Fibroblast of skin of right quadriceps (primary cell): ENCODE measurements around the gene ARMC8.
A peak's percentile ranks its signal among the peaks of the same experiment; 100 is the strongest.

Experiments used
- DNase-seq: peaks from one replicate; pipeline ENCODE4 v3.0.0-alpha.2; 2013

ARMC8 gene

DNA sequence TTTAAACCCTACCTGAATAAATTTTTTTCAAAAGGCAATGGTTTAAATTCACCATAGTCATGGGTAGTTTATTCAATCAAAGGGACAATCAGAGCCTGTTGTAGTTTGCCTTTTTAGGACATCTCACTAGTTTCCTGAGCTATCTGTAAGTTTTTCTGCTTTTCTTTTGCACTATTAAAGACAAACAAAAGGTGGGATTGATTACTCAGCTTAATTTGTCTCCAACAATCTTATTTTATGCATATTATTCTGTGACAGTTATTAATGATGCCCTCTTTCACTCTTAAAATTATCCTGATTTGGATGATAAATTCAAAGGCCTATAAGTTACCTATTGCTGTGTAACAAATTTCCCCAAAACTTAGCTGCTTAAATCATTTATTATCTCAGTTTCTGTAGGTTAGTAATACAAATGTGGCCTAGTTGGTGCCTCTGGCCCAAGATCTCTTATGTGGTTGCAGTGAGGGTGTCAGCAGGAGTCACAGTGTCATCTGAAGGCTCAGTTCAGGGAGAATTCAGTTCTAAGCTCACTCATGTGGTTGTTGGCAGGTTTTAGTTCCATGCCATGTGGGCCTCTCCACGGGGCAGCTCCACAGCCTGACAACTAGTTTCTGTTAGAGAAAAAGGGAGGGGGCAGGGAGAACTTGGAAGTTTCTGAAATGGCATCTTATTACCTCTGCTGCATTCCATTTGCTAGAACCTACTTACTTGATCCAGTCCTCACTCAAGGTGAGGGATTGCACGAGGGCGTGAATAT, 16.0 kb downstream of the ARMC8 start:
- no peak for DNase-seq

GRCh38 chr3:138203938-138204337, 16.8 kb downstream of the ARMC8 start:
- DNase-seq: no peak

DNA sequence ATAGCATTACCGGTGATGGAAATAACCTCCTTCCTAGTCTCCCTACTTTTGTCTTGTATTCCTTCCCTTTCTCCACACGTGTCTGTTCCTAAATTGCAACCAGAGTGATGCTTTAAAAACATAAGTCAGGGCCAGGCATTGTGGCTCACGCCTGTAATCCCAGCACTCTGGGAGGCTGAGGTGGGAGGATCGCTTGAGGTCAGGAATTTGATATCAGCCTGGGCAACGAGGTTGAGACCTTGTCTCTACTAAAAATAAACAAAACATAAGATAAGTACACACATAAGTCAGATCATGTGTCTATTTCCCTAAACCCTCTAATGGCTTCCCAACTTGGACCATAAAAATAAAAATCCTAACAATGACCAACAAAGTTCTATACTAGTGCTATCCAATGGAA, 18.4 kb downstream of the ARMC8 start:
- DNase-seq: no peak

GRCh38 chr3:138206196-138206595, 19.1 kb downstream of the ARMC8 start:
- no peak for DNase-seq

DNA sequence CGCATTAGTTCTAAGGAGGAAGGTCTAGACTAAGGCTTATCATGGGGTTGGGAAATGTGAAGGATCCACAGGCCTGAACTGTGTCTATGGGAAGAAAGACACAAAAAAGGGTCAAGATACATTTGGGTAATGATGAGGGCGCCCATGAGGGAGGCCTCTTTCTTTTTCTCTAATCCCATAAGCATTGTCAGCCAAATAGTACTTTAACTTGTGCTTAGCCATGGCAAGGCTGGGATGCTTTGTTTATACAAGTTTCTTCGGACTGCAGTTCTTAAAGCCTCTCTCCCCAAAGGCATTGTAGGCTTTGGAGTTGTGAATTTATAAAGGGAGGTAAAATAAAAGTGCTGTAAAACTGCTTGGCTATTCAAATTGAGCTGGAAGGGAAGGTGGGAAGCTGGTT, 23.4 kb downstream of the ARMC8 start:
- no peak for DNase-seq

DNA sequence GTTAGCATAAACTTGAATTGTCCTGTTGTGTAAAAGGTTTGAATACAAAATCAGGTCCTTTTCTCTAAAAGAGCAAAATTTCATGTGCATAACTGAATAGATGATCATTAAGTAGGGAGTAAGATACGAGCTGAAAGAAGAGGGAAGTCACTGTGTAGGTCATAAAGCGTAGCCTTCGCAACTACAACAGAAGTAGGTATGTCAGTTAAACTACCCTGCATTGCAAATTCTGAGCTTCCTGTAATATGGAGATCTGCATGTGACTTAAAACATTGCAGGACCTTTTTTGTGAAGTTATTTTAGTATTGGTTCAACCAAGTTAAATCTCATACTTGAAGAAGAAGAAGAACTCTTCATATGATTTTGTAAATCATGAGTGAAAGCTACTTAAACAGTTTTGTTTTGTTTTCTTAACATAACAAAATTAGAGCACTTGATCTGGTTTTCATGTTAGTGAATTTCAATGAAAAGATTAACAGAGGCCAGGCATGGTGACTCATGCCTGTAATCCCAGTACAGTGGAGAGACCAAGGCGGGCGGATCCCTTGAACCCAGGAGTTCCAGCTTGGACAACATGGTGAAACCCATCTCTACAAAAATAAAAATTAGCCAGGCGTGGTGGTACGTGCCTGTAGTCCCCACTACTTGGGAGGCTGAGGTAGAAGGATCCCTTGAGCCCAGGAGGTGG, 26.4 kb downstream of the ARMC8 start:
- DNase-seq: no peak

DNA sequence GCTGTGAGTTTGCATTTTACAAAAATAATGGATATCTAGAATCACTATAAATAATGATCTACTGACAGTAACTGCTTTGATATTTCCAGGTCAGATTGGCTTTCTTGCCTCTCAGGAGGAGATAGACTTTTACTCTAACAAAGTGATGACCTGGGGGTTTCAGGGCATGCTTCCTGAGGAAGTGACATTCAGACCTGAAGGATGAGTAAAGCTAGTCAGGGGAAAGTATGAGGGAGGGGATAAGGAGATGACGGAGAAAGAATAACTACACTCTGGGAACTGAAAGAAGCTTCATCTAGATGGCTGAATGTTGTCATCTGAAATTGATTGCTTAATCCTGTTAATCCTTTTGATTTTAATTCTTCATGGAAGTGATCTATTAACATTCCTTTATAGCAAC, 32.2 kb downstream of the ARMC8 start:
- no peak for DNase-seq

- DNase-seq: no peak
These were observed 33.1 kb downstream of the ARMC8 start for GRCh38 chr3:138220242-138220641.

DNA sequence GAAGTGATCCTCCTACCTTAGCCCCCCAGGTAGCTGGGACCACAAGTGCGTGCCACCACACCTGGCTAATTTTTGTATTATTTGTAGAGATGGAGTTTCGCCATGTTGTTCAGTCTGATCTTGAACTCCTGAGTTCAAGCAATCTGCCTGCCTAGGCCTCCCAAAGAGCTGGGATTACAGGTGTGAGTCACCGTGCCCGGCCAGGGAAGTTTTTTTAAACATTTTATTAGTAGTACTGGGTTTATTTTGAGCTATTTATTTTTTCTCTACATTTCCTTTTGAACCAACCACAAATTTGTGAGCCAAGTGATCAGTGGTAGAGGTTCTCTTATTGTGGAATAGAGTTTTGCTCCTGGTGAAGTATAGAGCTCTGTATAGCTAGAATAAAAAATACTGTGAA, 33.7 kb downstream of the ARMC8 start:
- DNase-seq: no peak

GRCh38 chr3:138222131-138222941, 35.2 kb downstream of the ARMC8 start:
- DNase-seq: no peak

- no peak for DNase-seq
These were observed 35.8 kb downstream of the ARMC8 start for GRCh38 chr3:138222942-138223287.

GRCh38 chr3:138227650-138228049, 40.5 kb downstream of the ARMC8 start:
- peak; percentile 91 for DNase-seq

GRCh38 chr3:138230525-138230924, 43.4 kb downstream of the ARMC8 start:
- DNase-seq: peak; percentile 67

DNA sequence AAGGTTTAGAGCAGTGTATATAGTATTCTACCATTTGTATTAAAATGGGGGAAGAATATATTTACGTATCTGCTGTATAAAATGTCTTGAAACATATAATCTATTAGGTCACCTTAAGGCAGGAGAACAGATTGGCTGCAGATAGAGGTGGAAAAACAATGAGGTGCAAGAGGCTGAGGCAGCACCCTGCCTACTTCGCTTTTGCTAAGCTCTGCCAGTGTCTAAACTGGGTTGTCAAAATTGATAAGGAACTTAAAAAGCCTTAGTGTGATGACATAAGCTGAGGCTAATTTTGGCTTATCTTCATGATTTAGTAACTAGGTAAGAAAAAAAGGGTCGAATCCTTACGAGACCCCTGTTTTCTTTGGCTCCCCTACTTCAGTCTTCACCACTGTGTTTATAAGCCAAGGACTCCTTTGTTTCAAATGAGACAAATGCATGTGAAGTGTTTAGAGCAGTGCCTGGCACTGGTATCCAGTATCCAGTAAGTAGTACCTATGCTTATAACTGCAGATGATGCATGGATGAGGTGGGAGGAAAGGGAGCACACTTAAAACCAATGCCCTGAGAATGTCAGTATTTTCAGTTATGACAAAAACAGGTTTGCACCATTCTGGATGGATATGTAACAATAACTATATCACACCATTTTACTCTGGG, 45.7 kb downstream of the ARMC8 start:
- DNase-seq: no peak

GRCh38 chr3:138234401-138235179, 47.5 kb downstream of the ARMC8 start:
- peak; percentile 32 for DNase-seq

DNA sequence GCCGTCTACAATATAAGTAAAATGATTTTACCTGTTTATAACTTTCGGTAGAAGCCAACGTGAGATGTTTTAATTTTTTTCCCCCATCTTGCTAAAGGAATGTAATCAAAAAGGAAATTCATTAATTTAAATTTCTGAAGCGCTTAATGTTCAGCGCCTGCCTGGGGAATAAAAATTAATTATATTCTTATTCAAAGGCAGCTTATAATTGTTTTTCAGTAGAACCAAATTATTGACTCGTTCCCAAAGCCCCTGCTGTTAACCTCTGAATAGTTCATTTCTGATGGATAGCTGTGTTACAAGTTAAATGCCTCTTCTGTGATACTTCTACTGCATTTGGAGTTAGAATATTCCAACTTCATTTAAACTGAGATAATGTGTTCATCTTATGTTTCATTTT, 51.6 kb downstream of the ARMC8 start:
- DNase-seq: no peak

- DNase-seq: peak; percentile 6
These were observed 54.0 kb downstream of the ARMC8 start for GRCh38 chr3:138241061-138241460.

- DNase-seq: no peak
These were observed 54.6 kb downstream of the ARMC8 start for GRCh38 chr3:138241676-138242075.

- DNase-seq: no peak
These were observed 55.4 kb downstream of the ARMC8 start for GRCh38 chr3:138242466-138242865.

DNA sequence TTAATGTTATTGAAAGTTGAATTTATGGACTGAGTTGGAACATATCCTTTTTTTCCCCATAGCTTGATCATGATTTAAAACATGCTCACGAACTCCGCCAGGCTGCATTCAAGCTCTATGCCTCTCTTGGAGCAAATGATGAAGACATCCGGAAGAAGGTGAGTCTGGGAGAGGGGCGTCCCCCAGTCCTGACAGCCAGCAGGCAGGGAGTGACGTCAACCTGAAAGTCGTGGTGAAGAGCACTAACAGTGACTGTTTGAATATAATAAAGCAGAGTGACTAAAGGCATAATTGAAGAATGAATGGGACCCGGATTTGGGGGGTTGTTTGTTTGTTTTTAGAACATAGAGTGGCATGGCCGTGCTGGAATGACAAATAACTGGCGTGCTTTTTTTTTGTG, 57.9 kb downstream of the ARMC8 start:
- no peak for DNase-seq

- no peak for DNase-seq
These were observed 62.5 kb downstream of the ARMC8 start for GRCh38 chr3:138249636-138250035.

GRCh38 chr3:138253609-138254008, 66.5 kb downstream of the ARMC8 start:
- DNase-seq: no peak

DNA sequence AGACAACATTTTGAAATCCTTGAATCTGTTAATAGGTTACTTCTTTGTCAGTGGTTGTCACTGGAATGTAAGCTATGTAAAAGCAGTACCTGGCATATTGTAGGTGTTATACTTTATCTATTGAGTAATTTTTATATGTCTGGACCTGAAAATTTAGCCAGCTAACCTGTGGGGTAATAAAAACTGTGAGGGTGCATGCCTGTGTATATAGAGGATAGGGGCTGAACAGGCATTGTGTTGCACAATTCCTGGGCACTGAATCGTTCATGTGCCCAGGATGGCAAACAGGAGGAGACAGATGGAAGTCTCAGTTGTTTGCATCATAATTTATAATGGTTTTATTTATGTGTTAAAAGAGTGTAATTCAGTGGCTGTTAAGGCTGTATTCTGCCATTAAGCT, 67.1 kb downstream of the ARMC8 start:
- DNase-seq: no peak
